ENCODE measurements around the gene ECPAS.
"Not testable (repeated sequence)": the region's sequence is repeated elsewhere in the genome, so short reads cannot be mapped to it uniquely, and the experiment has no call there.

The ECPAS gene

GRCh38 chr9:111483858-111484571 lies at the start of gene ECPAS:
Gene ECPAS, minus strand, starts transcription at chr9:111484383. Its CDS starts 11,465 bp downstream, at chr9:111472918.
- peak; percentile 76 for DNase-seq

- no peak for DNase-seq
Observed at GRCh38 chr9:111533099-111533790, 49.1 kb upstream of the ECPAS start.

GRCh38 chr9:111531716-111532115 lies 47.5 kb upstream of the ECPAS start:
- DNase-seq = no peak

GRCh38 chr9:111529787-111530186 lies 45.6 kb upstream of the ECPAS start:
- DNase-seq = no peak

- no peak for DNase-seq
Observed at GRCh38 chr9:111527347-111527746, 43.2 kb upstream of the ECPAS start.

- peak; percentile 85 for DNase-seq
Observed at GRCh38 chr9:111525056-111525977, 41.1 kb upstream of the ECPAS start, which contains the start of gene ZNF483. Gene ZNF483, plus strand, starts transcription at chr9:111525179. Its CDS starts 2,217 bp downstream, at chr9:111527396.

- no peak for DNase-seq
Observed at GRCh38 chr9:111524731-111525055, 40.5 kb upstream of the ECPAS start.

GRCh38 chr9:111516061-111516465 lies 31.9 kb upstream of the ECPAS start:
- no peak for DNase-seq

GRCh38 chr9:111514967-111515366 lies 30.8 kb upstream of the ECPAS start:
- DNase-seq = no peak

- not testable (repeated sequence) for DNase-seq
Observed at GRCh38 chr9:111511581-111511980, 27.4 kb upstream of the ECPAS start.

- DNase-seq = no peak
Observed at GRCh38 chr9:111502506-111502905, 18.3 kb upstream of the ECPAS start.

- DNase-seq = no peak
Observed at GRCh38 chr9:111501648-111502047, 17.5 kb upstream of the ECPAS start.

- no peak for DNase-seq
Observed at GRCh38 chr9:111501005-111501562, 16.9 kb upstream of the ECPAS start.

GRCh38 chr9:111497196-111497595 lies 13.0 kb upstream of the ECPAS start:
- not testable (repeated sequence) for DNase-seq

GRCh38 chr9:111484572-111484894 lies 350 bp upstream of the ECPAS start:
- DNase-seq = no peak

GRCh38 chr9:111483439-111483857 lies 735 bp downstream of the ECPAS start:
- DNase-seq = peak; percentile 63

GRCh38 chr9:111482694-111483438 lies 1.3 kb downstream of the ECPAS start:
- DNase-seq = peak; percentile 63

GRCh38 chr9:111481885-111482636 lies 2.1 kb downstream of the ECPAS start:
- DNase-seq = no peak

- DNase-seq = no peak
Observed at GRCh38 chr9:111477677-111478076, 6.5 kb downstream of the ECPAS start.

- no peak for DNase-seq
Observed at GRCh38 chr9:111475195-111475594, 9.0 kb downstream of the ECPAS start.

- no peak for DNase-seq
Observed at GRCh38 chr9:111474385-111474784, 9.8 kb downstream of the ECPAS start.
